ENCODE results near the gene SLC27A2. TPM values are rescaled to one million over a fixed set of nuclear protein-coding genes. Genes with fewer than 3 reads are reported as not detected.

SLC27A2 gene
- total and polyA plus RNA-seq, 10 of the 15 experiments (the other 5 are each of a cell fraction or from before 2014, with no cell fraction given) = 0.22 to 1.2 (median 0.69) TPM; not detected in 1

DNA sequence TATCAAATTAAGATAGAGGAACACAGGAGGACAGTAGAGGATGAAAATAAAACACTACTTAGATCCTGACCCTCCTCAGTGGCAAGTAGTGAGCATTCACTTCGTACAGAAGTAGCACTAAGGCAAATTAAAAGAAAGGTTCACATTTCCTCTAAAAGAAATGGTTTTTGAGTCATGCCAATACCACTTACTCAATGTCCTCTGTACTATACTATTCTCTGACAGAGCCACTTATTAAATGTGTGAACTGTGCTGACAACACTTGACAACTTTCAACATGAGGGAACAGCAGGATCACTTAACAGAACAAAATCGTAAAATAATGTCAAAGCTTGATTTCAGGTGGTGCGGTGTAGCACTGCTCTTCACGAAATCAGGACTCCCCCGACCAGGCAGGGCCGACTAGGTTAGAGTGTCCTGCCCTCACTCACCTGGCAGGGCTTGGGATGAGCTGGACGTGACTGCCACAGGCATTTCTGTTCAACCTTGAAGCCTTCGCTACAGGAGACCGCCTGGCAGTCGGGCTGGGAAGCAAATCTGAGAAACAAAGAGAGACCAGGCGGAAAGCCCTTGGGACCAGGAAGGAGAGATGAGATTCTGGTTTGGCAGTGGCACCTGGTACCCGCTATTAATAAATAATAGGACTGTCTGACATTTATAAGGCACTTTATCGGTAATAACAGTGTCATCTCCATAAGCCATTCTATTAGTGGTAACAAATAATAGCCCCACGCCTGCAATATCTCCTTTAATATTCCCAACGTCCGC lies 611 bp upstream of the SLC27A2 start:
- ChIA-PET POLR2A (no interaction called here), SMC1A (ENCODE audit: uncharacterized antibody, unreplicated experiment) (interaction anchor here (0.6 to 1.1 kb wide), 3 partner anchors 12 to 134 kb away, joined by 3 to 6 read pairs (median 3); no protein-coding TSS in a partner anchor), RAD21 (ENCODE audit: unreplicated experiment) (interaction anchor here (1.2 to 4.2 kb wide), 3 partner anchors 60 to 134 kb away, joined by 3 to 15 read pairs (median 4); no protein-coding TSS in a partner anchor), CTCF (interaction anchor here (0.9 to 4.3 kb wide), 3 partner anchors 29 to 178 kb away, joined by 3 to 44 read pairs (median 4); no protein-coding TSS in a partner anchor)
- Histone ChIP-seq H3K36me3 (ENCODE audit: control insufficient read depth in 2 of 2, insufficient read depth in 2 of 2, low read length in 1 of 2) (no peaks in the 10 kb centered on the region), H3K4me2 (ENCODE audit: control insufficient read depth, insufficient read depth) (no peak overlapping the region; the same call in 1 of the 2 replicates), H3K27ac (ENCODE audit: control insufficient read depth, insufficient read depth) (no peak overlapping the region), H3K9ac (ENCODE audit: control insufficient read depth, insufficient read depth, low read length) (no peak overlapping the region), H3K4me3 (no peak overlapping the region; the same call in 1 of the 2 replicates), H4K20me1 (ENCODE audit: control insufficient read depth, insufficient read depth) (no peaks in the 10 kb centered on the region), H3K4me1 (ENCODE audit: control insufficient read depth, insufficient read depth, low read length) (peaks cover 7% of the 10 kb centered on the region; the same call in 1 of the 2 replicates), H3K9me3 (replicated peaks; ENCODE audit: control insufficient read depth, insufficient read depth, low read length) (no peaks in the 10 kb centered on the region), H3K79me2 (ENCODE audit: control insufficient read depth, insufficient read depth, low read length) (no peaks in the 10 kb centered on the region), H3K27me3 (replicated peaks in 1 of 2; ENCODE audit: control insufficient read depth in 2 of 2, insufficient read depth in 2 of 2, low read length in 1 of 2) (0 out of 4 replicates have a peak, but pooled peaks cover 0 to 4% of the 10 kb centered on the region in 2 experiments), H2AFZ (ENCODE audit: control insufficient read depth, low read depth, low read length) (no peak overlapping the region)
- WGBS (ENCODE audit: insufficient coverage, insufficient replicate concordance, low lambda C conversion rate, missing lambda C conversion rate) = 65% methylated on average over 16 of the region's 16 CpGs
- no TSS peak for BruUV-seq (replicated peaks)
- no peak for ATAC-seq
- intact Hi-C loops (cut with micrococcal nuclease; ENCODE audit: unreplicated experiment) (loop anchor here (10.0 kb wide), 1 partner anchor 133 kb away; no protein-coding TSS in a partner anchor), in situ Hi-C loops (cut with MboI) (no loop called here)
- no peak for FAIRE-seq
- TF ChIP-seq NFIC (IDR thresholded peaks at IDR 0.05; ENCODE audit: low read depth, low read length) = no peak
- TF ChIP-seq EP300 (IDR thresholded peaks at IDR 0.05; ENCODE audit: borderline replicate concordance in 1 of 2, control insufficient read depth in 1 of 2, low read depth in 2 of 2, low read length in 2 of 2) = no peak
- no peak for TF ChIP-seq GATAD2B (conservative IDR thresholded peaks at IDR 0.05; ENCODE audit: low read depth)
- no peak for TF ChIP-seq SMC3 (IDR thresholded peaks at IDR 0.05; ENCODE audit: borderline replicate concordance, low read length)
- no peak for TF ChIP-seq BACH1 (IDR thresholded peaks at IDR 0.05; ENCODE audit: borderline replicate concordance)
- TF ChIP-seq FOXM1 (IDR thresholded peaks at IDR 0.05; ENCODE audit: low read depth, low read length) = no peak
- no peak for TF ChIP-seq RELA (IDR thresholded peaks at IDR 0.05; ENCODE audit: borderline replicate concordance, partially characterized antibody)
- TF ChIP-seq ZZZ3 (IDR thresholded peaks at IDR 0.05; ENCODE audit: control insufficient read depth, insufficient read length, low read depth) = no peak
- no peak for TF ChIP-seq REST (IDR thresholded peaks at IDR 0.05; ENCODE audit: low read depth, low read length)
- no peak for TF ChIP-seq PML (IDR thresholded peaks at IDR 0.05; ENCODE audit: low read length)
- DNase-seq (ENCODE audit: low read depth, low spot score) = no peak

Measured in GM12878 (cell line).